Endothelial cell of umbilical vein (primary cell): ENCODE data around the gene VGLL3. TPM values are rescaled to one million over a fixed set of nuclear protein-coding genes. Genes with fewer than 3 reads are reported as not detected.
A peak's percentile ranks its signal among the peaks of the same experiment; 100 is the strongest.
"Not testable (repeated sequence)": the region's sequence is repeated elsewhere in the genome, so short reads cannot be mapped to it uniquely, and the experiment has no call there.

ENCODE experiments used
- BruUV-seq: library from RNA; stranded (reverse); fragments of 400-500 nt; replicated peaks from 2 replicates; lab custom pipeline; 2021; lab: Mats Ljungman, UMichigan
- CTCF ChIA-PET: fragments of 300-600, 350-600 bp; sonication (Branson Sonifier 250); formaldehyde crosslinking; loops from one replicate; lab custom pipeline; 2021; ENCODE audit warnings: antibody characterized with exemption, inconsistent platforms; lab: Charles Lee
- POLR2A ChIA-PET: fragments of 300-600, 350-600 bp; sonication (Branson Sonifier 250); formaldehyde crosslinking; loops from one replicate; lab custom pipeline; 2021; ENCODE audit warnings: antibody characterized with exemption, inconsistent platforms; lab: Charles Lee
- DNase-seq: peaks from one replicate; pipeline ENCODE4 v3.0.0-alpha.2; 2011; ENCODE audit warnings: low read depth, low spot score
- FAIRE-seq: peaks from 2 replicates; lab custom pipeline; 2011; peaks lifted over from hg19 to GRCh38; lab: Jason Lieb, UNC
- H2AFZ ChIP-seq: 2 replicates; pipeline ENCODE4 v1.6.0; 2012; ENCODE audit warnings: low read depth, low read length, control low read depth, inconsistent platforms
- H3K27ac ChIP-seq: 2 replicates; pipeline ENCODE4 v1.5.1; 2011; ENCODE audit warnings: low read depth, mild to moderate bottlenecking, control low read depth, low read length, moderate library complexity; ENCODE audit not compliant: insufficient read depth
- H3K27me3 ChIP-seq, 2 experiments: 2 replicates each; pipeline versions ENCODE4 v1.6.0 to v1.6.1; 2011; ENCODE audit warnings: low read length in 2 of 2, mixed read lengths in 1 of 2; ENCODE audit not compliant: control insufficient read depth in 2 of 2, insufficient read depth in 2 of 2
- H3K36me3 ChIP-seq, 2 experiments: 2 replicates in 1 of 2; 3 replicates in 1 of 2; pipeline ENCODE4 v1.5.1; 2011; ENCODE audit warnings: low read length in 2 of 2, mild to moderate bottlenecking in 1 of 2, moderate library complexity in 1 of 2; ENCODE audit not compliant: control insufficient read depth in 2 of 2, insufficient read depth in 2 of 2; ENCODE audit errors: extremely low read depth in 1 of 2
- H3K4me1 ChIP-seq: 3 replicates; pipeline ENCODE4 v1.5.1; 2011; ENCODE audit warnings: mild to moderate bottlenecking, low read length; ENCODE audit not compliant: control insufficient read depth, insufficient read depth; ENCODE audit errors: extremely low read depth
- H3K4me2 ChIP-seq: 2 replicates; pipeline ENCODE4 v1.6.1; 2011; ENCODE audit warnings: low read length, control low read depth, mixed read lengths; ENCODE audit not compliant: insufficient read depth
- H3K4me3 ChIP-seq, 3 experiments: fragments of 200-600 bp in 1 of 3; sonication (generic), shearing (Covaris generic) in 1 of 3; replicated peaks in 1 of 3; 2 replicates each; pipeline ENCODE4 v1.5.1; 2011 to 2016; ENCODE audit warnings: control low read depth in 3 of 3, low read length in 3 of 3, mild to moderate bottlenecking in 2 of 3, inconsistent platforms in 1 of 3, low read depth in 1 of 3, moderate library complexity in 1 of 3; ENCODE audit not compliant: insufficient read depth in 1 of 3
- H3K79me2 ChIP-seq: 2 replicates; pipeline ENCODE4 v1.6.0; 2012; ENCODE audit warnings: low read length, inconsistent platforms; ENCODE audit not compliant: control insufficient read depth, insufficient read depth
- H3K9ac ChIP-seq: replicated peaks from 2 replicates; pipeline ENCODE3; 2011; ENCODE audit warnings: low read length, control low read depth; ENCODE audit not compliant: insufficient read depth; ENCODE audit errors: extremely low read depth
- H3K9me1 ChIP-seq: replicated peaks from 3 replicates; pipeline ENCODE4 v1.6.0; 2011; ENCODE audit warnings: mild to moderate bottlenecking, low read length; ENCODE audit not compliant: control insufficient read depth, insufficient read depth; ENCODE audit errors: extremely low read depth
- H3K9me3 ChIP-seq: replicated peaks from 2 replicates; pipeline ENCODE4 v1.5.1; 2012; ENCODE audit warnings: low read length, inconsistent platforms; ENCODE audit not compliant: control insufficient read depth, insufficient read depth
- H4K20me1 ChIP-seq: replicated peaks from 2 replicates; pipeline ENCODE3; 2011; ENCODE audit warnings: mild to moderate bottlenecking, low read length; ENCODE audit not compliant: control insufficient read depth, insufficient read depth; ENCODE audit errors: extremely low read depth
- EZH2 ChIP-seq: IDR thresholded peaks from 2 replicates; pipeline ENCODE4 v1.6.1; 2012; ENCODE audit warnings: borderline replicate concordance, low read depth, mild to moderate bottlenecking, moderate library complexity, low read length, inconsistent platforms; ENCODE audit not compliant: severe bottlenecking
- FOS ChIP-seq: IDR thresholded peaks from 2 replicates; pipeline ENCODE4 v1.6.1; 2011; ENCODE audit warnings: mild to moderate bottlenecking, low read length, moderate library complexity, borderline replicate concordance; ENCODE audit not compliant: insufficient read depth
- MYC ChIP-seq: IDR thresholded peaks from one replicate; pipeline ENCODE4 v1.6.1; 2011; ENCODE audit warnings: mild to moderate bottlenecking, low read depth, low read length
- POLR2AphosphoS5 ChIP-seq: IDR thresholded peaks from 2 replicates; pipeline ENCODE4 v1.6.1; 2012; ENCODE audit warnings: low read depth, mild to moderate bottlenecking, control low read depth, low read length, moderate library complexity; ENCODE audit not compliant: insufficient read depth
- dilution Hi-C: fragments of 300-500 bp; cut with MboI; formaldehyde crosslinking; loops from one replicate; pipeline ENCODE4 v1.15.0; 2019; ENCODE audit warnings: low sequenced_read_pairs; ENCODE audit not compliant: extremely low pct_ligation_motif_present
- intact Hi-C: fragments of 100-400 bp; cut with micrococcal nuclease; formaldehyde crosslinking; loops from one replicate; pipeline ENCODE4 v1.10.0; 2022
- polyA plus RNA-seq, 4 experiments: library from polyadenylated mRNA; depleted of rRNA in 3 of 4; stranded (reverse) in 3 of 4; unstranded in 1 of 4; fragments of >200 nt; gene quantifications; 2 replicates each; pipeline versions ENCODE4 v1.2.1 to v1.2.3, GENCODE V29; 2011 to 2012; ENCODE audit warnings: missing spikeins in 1 of 4
- total RNA-seq: library from RNA; stranded (reverse); gene quantifications from 2 replicates; pipeline ENCODE4 v1.2.3, GENCODE V29; 2021

The VGLL3 gene
- total and polyA plus RNA-seq, 2 donors (not counting 3 experiments of a cell fraction or from before 2014, with no cell fraction given), result 4.2 to 12.0 TPM

DNA sequence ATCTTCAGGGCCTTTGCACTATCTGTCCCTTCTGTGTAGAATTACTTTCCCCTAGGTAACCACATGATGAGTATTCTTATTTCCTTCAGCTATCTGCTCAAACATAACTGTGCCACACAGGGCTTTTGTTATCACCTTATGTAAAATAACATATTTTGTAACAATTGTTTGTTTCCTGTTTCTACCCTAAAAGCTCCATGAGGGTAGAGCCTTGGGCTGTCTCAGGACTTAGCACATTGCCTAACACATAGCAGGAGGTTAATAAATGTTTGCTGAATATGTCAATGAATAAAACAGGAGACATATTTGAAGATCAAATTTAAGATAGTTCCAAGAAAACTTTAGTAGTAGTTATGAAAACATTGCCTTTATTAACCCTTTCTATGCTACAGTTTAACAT is 14.7 kb downstream of the VGLL3 start:
- no peaks in the 10 kb centered on the region for H3K36me3 ChIP-seq
- CTCF ChIA-PET, result interaction anchor here (1.0 kb wide), 2 partner anchors 15 to 203 kb away, joined by 3 read pairs; partner anchors contain the start of gene VGLL3
- POLR2A ChIA-PET, result no interaction called here
- intact Hi-C loops (no loop called here), dilution Hi-C loops (no loop called here)
- no TSS peak for BruUV-seq
- no peak overlapping the region for H2AFZ ChIP-seq
- no peaks in the 10 kb centered on the region for H3K9me3 ChIP-seq
- DNase-seq (no peak), FAIRE-seq (no peak)
- no peak for TF ChIP-seq POLR2AphosphoS5
- no peak for TF ChIP-seq FOS
- TF ChIP-seq MYC, result no peak
- TF ChIP-seq EZH2, result no peak
- no peaks in the 10 kb centered on the region for H4K20me1 ChIP-seq
- no peaks in the 10 kb centered on the region for H3K79me2 ChIP-seq
- no peaks in the 10 kb centered on the region for H3K9me1 ChIP-seq
- H3K4me1 ChIP-seq, result peaks cover 3% of the 10 kb centered on the region
- no peak overlapping the region for H3K4me3 ChIP-seq
- H3K4me2 ChIP-seq, result no peak overlapping the region
- H3K27ac ChIP-seq, result no peak overlapping the region
- H3K9ac ChIP-seq, result no peak overlapping the region
- H3K27me3 ChIP-seq, result no peaks in the 10 kb centered on the region

DNA sequence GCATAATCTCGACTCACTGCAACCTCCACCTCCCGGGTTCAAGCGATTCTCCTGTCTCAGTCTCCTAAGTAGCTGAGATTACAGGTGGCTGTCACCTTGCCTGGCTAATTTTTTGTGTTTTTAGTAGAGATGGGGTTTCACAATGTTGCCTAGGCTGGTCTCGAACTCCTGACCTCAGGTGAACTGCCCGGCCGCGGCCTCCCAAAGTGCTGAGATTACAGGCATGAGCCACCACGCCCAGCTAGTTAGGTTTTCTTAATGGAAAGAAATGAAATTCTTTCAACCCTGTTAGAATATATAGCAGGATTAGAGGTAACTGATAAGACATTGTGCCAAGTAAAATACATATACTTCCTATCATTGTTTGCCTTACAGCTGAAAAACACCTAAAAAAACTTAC is 16.8 kb downstream of the VGLL3 start:
- H3K4me1 ChIP-seq, H2AFZ ChIP-seq, H3K9me3 ChIP-seq, H3K4me3 ChIP-seq, BruUV-seq, intact Hi-C loops, H3K9me1 ChIP-seq, H4K20me1 ChIP-seq, H3K36me3 ChIP-seq, H3K9ac ChIP-seq, H3K27ac ChIP-seq, dilution Hi-C loops, H3K27me3 ChIP-seq, H3K4me2 ChIP-seq, H3K79me2 ChIP-seq: not testable (repeated sequence)
- ChIA-PET CTCF (interaction anchor here (1.0 to 1.4 kb wide), 2 partner anchors 9 to 107 kb away, joined by 3 read pairs; no protein-coding TSS in a partner anchor), POLR2A (interaction anchor here (0.5 kb wide), 1 partner anchor 458 kb away, joined by 4 read pairs; no protein-coding TSS in a partner anchor)
- FAIRE-seq (peak; percentile 4), DNase-seq (peak; percentile 18)
